HEK293 (cell line): ENCODE results near the gene KLC3.

Source experiments
- GLI4 ChIP-seq: fragments of 450-650 bp; formaldehyde crosslinking; IDR thresholded peaks from 2 replicates; pipeline ENCODE4 v1.5.1; 2016; ENCODE audit warnings: missing biosample characterization, missing genetic modification characterization
- KLF1 ChIP-seq: fragments of 450-650 bp; formaldehyde crosslinking; IDR thresholded peaks from 2 replicates; pipeline ENCODE4 v1.5.1; 2016; ENCODE audit warnings: missing biosample characterization, missing genetic modification characterization
- KLF10 ChIP-seq: fragments of 450-650 bp; IDR thresholded peaks from 2 replicates; pipeline ENCODE4 v1.5.1; 2018; ENCODE audit warnings: missing biosample characterization, mild to moderate bottlenecking, missing genetic modification characterization
- KLF8 ChIP-seq: fragments of 450-650 bp; formaldehyde crosslinking; IDR thresholded peaks from 2 replicates; pipeline ENCODE4 v1.5.1; 2016; ENCODE audit warnings: missing biosample characterization, missing genetic modification characterization
- OVOL3 ChIP-seq: fragments of 450-650 bp; formaldehyde crosslinking; IDR thresholded peaks from 2 replicates; pipeline ENCODE4 v1.5.1; 2016; ENCODE audit warnings: missing biosample characterization, missing genetic modification characterization
- PBX3 ChIP-seq: sonication (generic); formaldehyde crosslinking; IDR thresholded peaks from 2 replicates; pipeline ENCODE4 v1.8.1; 2022; ENCODE audit warnings: mild to moderate bottlenecking, moderate library complexity, missing genetic modification reagents
- PRDM1 ChIP-seq: fragments of 450-650 bp; formaldehyde crosslinking; IDR thresholded peaks from 2 replicates; pipeline ENCODE4; 2016; ENCODE audit warnings: missing biosample characterization, missing genetic modification characterization
- SP2 ChIP-seq: fragments of 450-650 bp; formaldehyde crosslinking; IDR thresholded peaks from 2 replicates; pipeline ENCODE4 v1.5.1; 2016; ENCODE audit warnings: missing biosample characterization, missing genetic modification characterization
- SP3 ChIP-seq: fragments of 450-650 bp; formaldehyde crosslinking; IDR thresholded peaks from 2 replicates; pipeline ENCODE4 v1.5.1; 2016; ENCODE audit warnings: missing biosample characterization, missing genetic modification characterization
- SP7 ChIP-seq: fragments of 450-650 bp; formaldehyde crosslinking; IDR thresholded peaks from 2 replicates; pipeline ENCODE4 v1.5.1; 2016; ENCODE audit warnings: missing biosample characterization, missing genetic modification characterization
- ZBTB17 ChIP-seq: fragments of 450-650 bp; formaldehyde crosslinking; IDR thresholded peaks from 2 replicates; pipeline ENCODE4 v1.5.1; 2016; ENCODE audit warnings: missing biosample characterization, missing genetic modification characterization
- ZBTB21 ChIP-seq: fragments of 450-650 bp; formaldehyde crosslinking; IDR thresholded peaks from 2 replicates; pipeline ENCODE4 v1.5.1; 2017; ENCODE audit warnings: missing biosample characterization, missing genetic modification characterization
- ZBTB49 ChIP-seq: fragments of 450-650 bp; formaldehyde crosslinking; IDR thresholded peaks from 2 replicates; pipeline ENCODE4 v1.5.1; 2016; ENCODE audit warnings: missing biosample characterization, missing genetic modification characterization, low read depth
- ZBTB8A ChIP-seq: fragments of 450-650 bp; formaldehyde crosslinking; IDR thresholded peaks from 2 replicates; pipeline ENCODE4 v1.5.1; 2016; ENCODE audit warnings: missing biosample characterization, missing genetic modification characterization
- ZNF148 ChIP-seq: fragments of 450-650 bp; formaldehyde crosslinking; IDR thresholded peaks from 2 replicates; pipeline ENCODE4 v1.5.0; 2017; ENCODE audit warnings: missing biosample characterization, missing genetic modification characterization, borderline replicate concordance
- ZNF157 ChIP-seq: fragments of 450-650 bp; formaldehyde crosslinking; IDR thresholded peaks from 2 replicates; pipeline ENCODE4 v1.5.1; 2016; ENCODE audit warnings: missing biosample characterization, missing genetic modification characterization
- ZNF2 ChIP-seq: fragments of 450-650 bp; formaldehyde crosslinking; IDR thresholded peaks from 2 replicates; pipeline ENCODE4 v1.5.1; 2016; ENCODE audit warnings: missing biosample characterization, missing genetic modification characterization
- ZNF24 ChIP-seq: fragments of 450-650 bp; formaldehyde crosslinking; IDR thresholded peaks from 2 replicates; pipeline ENCODE4 v1.5.1; 2016; ENCODE audit warnings: missing biosample characterization, missing genetic modification characterization
- ZNF335 ChIP-seq: fragments of 450-650 bp; formaldehyde crosslinking; conservative IDR thresholded peaks from 2 replicates; pipeline ENCODE4 v1.5.1; 2016; ENCODE audit warnings: missing biosample characterization, missing genetic modification characterization
- ZNF501 ChIP-seq: fragments of 450-650 bp; formaldehyde crosslinking; IDR thresholded peaks from 2 replicates; pipeline ENCODE4 v1.5.1; 2016; ENCODE audit warnings: missing biosample characterization, missing genetic modification characterization
- ZNF580 ChIP-seq: fragments of 450-650 bp; formaldehyde crosslinking; IDR thresholded peaks from 2 replicates; pipeline ENCODE4 v1.5.1; 2016; ENCODE audit warnings: missing biosample characterization, missing genetic modification characterization
- ZNF585B ChIP-seq: fragments of 450-650 bp; formaldehyde crosslinking; IDR thresholded peaks from 2 replicates; pipeline ENCODE4 v1.5.1; 2016; ENCODE audit warnings: missing biosample characterization, missing genetic modification characterization
- ZNF623 ChIP-seq: fragments of 450-650 bp; formaldehyde crosslinking; IDR thresholded peaks from 2 replicates; pipeline ENCODE4 v1.5.1; 2016; ENCODE audit warnings: missing biosample characterization, missing genetic modification characterization
- ZNF692 ChIP-seq: fragments of 450-650 bp; formaldehyde crosslinking; IDR thresholded peaks from 2 replicates; pipeline ENCODE4 v1.5.1; 2016; ENCODE audit warnings: missing biosample characterization, missing genetic modification characterization
- ZNF792 ChIP-seq: fragments of 450-650 bp; formaldehyde crosslinking; IDR thresholded peaks from 2 replicates; pipeline ENCODE4 v1.5.1; 2016; ENCODE audit warnings: missing biosample characterization, missing genetic modification characterization
- ZSCAN4 ChIP-seq: fragments of 450-650 bp; formaldehyde crosslinking; IDR thresholded peaks from 2 replicates; pipeline ENCODE4 v1.5.1; 2017; ENCODE audit warnings: missing biosample characterization, missing genetic modification characterization

KLC3 gene

GRCh38 chr19:45370410-45371204, 30.1 kb downstream of the KLC3 start, which contains the start of gene ERCC2 (continued):
- TF ChIP-seq ZBTB49 (no peak), ZBTB21 (tag by site-specific recombination) (0 out of 2 replicates have a peak, but pooled peaks have one; percentile 19), ZBTB8A (peak; percentile 16; the same call in 1 of the 2 replicates), KLF1 (peak; percentile 11; the same call in 1 of the 2 replicates), GLI4 (tag by site-specific recombination) (0 out of 2 replicates have a peak, but pooled peaks have one; percentile 45), ZNF692 (tag by site-specific recombination) (0 out of 2 replicates have a peak, but pooled peaks have one; percentile 29), ZNF580 (tag by site-specific recombination) (peak; percentile 78), ZNF501 (tag by site-specific recombination) (peak; percentile 53; the same call in 1 of the 2 replicates), OVOL3 (tag by site-specific recombination) (no peak), SP3 (peak; percentile 69), ZNF335 (peak; percentile 95), ZBTB17 (tag by site-specific recombination) (peak; percentile 99), ZSCAN4 (0 out of 2 replicates have a peak, but pooled peaks have one; percentile 13), KLF8 (0 out of 2 replicates have a peak, but pooled peaks have one; percentile 34), ZNF623 (tag by site-specific recombination) (no peak), ZNF148 (tag by site-specific recombination) (no peak), ZNF792 (tag by site-specific recombination) (peak; percentile 53; the same call in 1 of the 2 replicates), PRDM1 (tag by site-specific recombination) (peak; percentile 83), ZNF2 (tag by site-specific recombination) (0 out of 2 replicates have a peak, but pooled peaks have one; percentile 40), ZNF24 (peak; percentile 29; the same call in 1 of the 2 replicates), SP2 (peak; percentile 93), PBX3 (CRISPR knock-in tag) (peak; percentile 99), SP7 (0 out of 2 replicates have a peak, but pooled peaks have one; percentile 41), KLF10 (peak; percentile 18; the same call in 1 of the 2 replicates), ZNF157 (tag by site-specific recombination) (no peak), ZNF585B (tag by site-specific recombination) (peak; percentile 91)
- TF ChIP-seq, all 188 proteins: peak for 26
